CD4-positive, alpha-beta T cell (primary cell): Measurements from ENCODE around the gene TACC3. TPM values are rescaled to one million over a fixed set of nuclear protein-coding genes. Genes with fewer than 3 reads are reported as not detected.

ENCODE experiments used
- ATAC-seq: fragments of 200-7000 bp; cut with Tn5 transposase; one replicate; pipeline ENCODE4 v1.10.0; 2022; ENCODE audit warnings: mild to moderate bottlenecking; ENCODE audit not compliant: poor library complexity
- CTCF ChIA-PET: fragments of 350-600 bp; sonication (Branson Sonifier 250); formaldehyde crosslinking; loops from one replicate; lab custom pipeline; 2021; ENCODE audit warnings: antibody characterized with exemption, inconsistent platforms; lab: Charles Lee
- POLR2A ChIA-PET: fragments of 350-600 bp; sonication (Branson Sonifier 250); formaldehyde crosslinking; loops from one replicate; lab custom pipeline; 2021; ENCODE audit warnings: antibody characterized with exemption, inconsistent platforms; lab: Charles Lee
- DNase-seq, 14 experiments: peaks; one replicate each; pipeline ENCODE4 v3.0.0-alpha.2; 2013 to 2020; ENCODE audit warnings: mixed read lengths in 2 of 14
- H3K27ac ChIP-seq, 2 donors: one replicate each; pipeline versions ENCODE4 v1.5.1 to v1.7.0; 2013; ENCODE audit warnings: low read length in 2 of 2, low read depth in 1 of 2, mild to moderate bottlenecking in 1 of 2
- H3K27me3 ChIP-seq, 2 experiments: 1 replicate in 1 of 2; 2 replicates in 1 of 2; pipeline versions ENCODE4 v1.6.1 to v1.7.0; 2013; ENCODE audit warnings: low read length in 2 of 2, control low read depth in 1 of 2, mild to moderate bottlenecking in 1 of 2, moderate library complexity in 1 of 2; ENCODE audit not compliant: insufficient read depth in 2 of 2, control insufficient read depth in 1 of 2
- H3K36me3 ChIP-seq: one replicate; pipeline ENCODE4 v1.6.1; 2013; ENCODE audit warnings: low read length, control low read depth; ENCODE audit not compliant: insufficient read depth
- H3K4me1 ChIP-seq: one replicate; pipeline ENCODE4 v1.6.1; 2013; ENCODE audit warnings: low read length, control low read depth; ENCODE audit not compliant: insufficient read depth
- H3K4me3 ChIP-seq: one replicate; pipeline ENCODE4 v1.5.1; 2013; ENCODE audit warnings: mild to moderate bottlenecking, low read length, moderate library complexity
- H3K9me3 ChIP-seq, 2 experiments: 1 replicate in 1 of 2; 2 replicates in 1 of 2; pipeline versions ENCODE4 v1.6.1 to v1.7.0; 2013; ENCODE audit warnings: low read length in 2 of 2, mild to moderate bottlenecking in 2 of 2, control low read depth in 1 of 2, moderate library complexity in 1 of 2; ENCODE audit not compliant: control insufficient read depth in 1 of 2, insufficient read depth in 1 of 2
- H3K27ac Mint-ChIP-seq: one replicate; pipeline ENCODE4 v1.8.0; 2020; ENCODE audit warnings: mixed read lengths
- H3K27me3 Mint-ChIP-seq: one replicate; pipeline ENCODE4 v1.8.0; 2021; ENCODE audit warnings: mixed read lengths
- H3K36me3 Mint-ChIP-seq: one replicate; pipeline ENCODE4 v1.8.0; 2021; ENCODE audit warnings: low read depth, mixed read lengths
- H3K4me1 Mint-ChIP-seq: one replicate; pipeline ENCODE4 v1.8.0; 2021; ENCODE audit warnings: low read depth, mixed read lengths
- H3K4me3 Mint-ChIP-seq: one replicate; pipeline ENCODE4 v1.8.0; 2020; ENCODE audit warnings: mild to moderate bottlenecking, mixed read lengths
- H3K9me3 Mint-ChIP-seq: one replicate; pipeline ENCODE4 v1.8.0; 2020; ENCODE audit warnings: mixed read lengths
- intact Hi-C, 2 experiments: fragments of 100-400 bp; cut with DNase I in 1 of 2; cut with micrococcal nuclease in 1 of 2; formaldehyde crosslinking; loops; one replicate each; pipeline versions ENCODE4 v1.15.1 to v1.9.0; 2023 to 2025; cut with DNase I, micrococcal nuclease
- total RNA-seq, 174 experiments: library from RNA in 2 of 174; stranded (reverse) in 2 of 174; gene quantifications; one replicate each; pipeline ENCODE4 v1.2.3 and lab custom pipeline; 2021 to 2026
- TF ChIP-seq, protein P1 (sequence below): fragments of 200-600 bp; IDR thresholded peaks from one replicate; pipeline ENCODE4 v1.8.0; 2022; ENCODE audit warnings: antibody characterized with exemption, mild to moderate bottlenecking

TACC3 gene
- total RNA-seq, 2 experiments from 2014 or later: 123 TPM

- Mint-ChIP-seq H3K9me3 (no peaks in the 10 kb centered on the region), H3K4me3 (peak overlapping the region; percentile 52), H3K4me1 (peaks cover 51% of the 10 kb centered on the region), H3K36me3 (peaks cover 68% of the 10 kb centered on the region), H3K27ac (peak overlapping the region; percentile 92), H3K27me3 (no peaks in the 10 kb centered on the region)
- Histone ChIP-seq H3K36me3 (peaks cover 31% of the 10 kb centered on the region), H3K9me3 (no peaks in the 10 kb centered on the region), H3K27ac (no peak overlapping the region), H3K4me1 (peaks cover 32% of the 10 kb centered on the region), H3K27me3 (no peaks in the 10 kb centered on the region), H3K4me3 (no peak overlapping the region)
- DNase-seq: no peak
- no peak for ATAC-seq
- TF ChIP-seq, protein P1, sequence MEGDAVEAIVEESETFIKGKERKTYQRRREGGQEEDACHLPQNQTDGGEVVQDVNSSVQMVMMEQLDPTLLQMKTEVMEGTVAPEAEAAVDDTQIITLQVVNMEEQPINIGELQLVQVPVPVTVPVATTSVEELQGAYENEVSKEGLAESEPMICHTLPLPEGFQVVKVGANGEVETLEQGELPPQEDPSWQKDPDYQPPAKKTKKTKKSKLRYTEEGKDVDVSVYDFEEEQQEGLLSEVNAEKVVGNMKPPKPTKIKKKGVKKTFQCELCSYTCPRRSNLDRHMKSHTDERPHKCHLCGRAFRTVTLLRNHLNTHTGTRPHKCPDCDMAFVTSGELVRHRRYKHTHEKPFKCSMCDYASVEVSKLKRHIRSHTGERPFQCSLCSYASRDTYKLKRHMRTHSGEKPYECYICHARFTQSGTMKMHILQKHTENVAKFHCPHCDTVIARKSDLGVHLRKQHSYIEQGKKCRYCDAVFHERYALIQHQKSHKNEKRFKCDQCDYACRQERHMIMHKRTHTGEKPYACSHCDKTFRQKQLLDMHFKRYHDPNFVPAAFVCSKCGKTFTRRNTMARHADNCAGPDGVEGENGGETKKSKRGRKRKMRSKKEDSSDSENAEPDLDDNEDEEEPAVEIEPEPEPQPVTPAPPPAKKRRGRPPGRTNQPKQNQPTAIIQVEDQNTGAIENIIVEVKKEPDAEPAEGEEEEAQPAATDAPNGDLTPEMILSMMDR: no peak
- ChIA-PET POLR2A (interaction anchor here (7.8 kb wide), 1 partner anchor 14 kb away, joined by 205 read pairs; the partner anchor contains the start of genes TACC3 and TMEM129), CTCF (interaction anchor here (4.2 kb wide), 1 partner anchor 15 kb away, joined by 36 read pairs; no protein-coding TSS in a partner anchor)
- intact Hi-C loops: no loop called here
These were observed 12.7 kb upstream of the TACC3 start for GRCh38 chr4:1708581-1708980.

DNA sequence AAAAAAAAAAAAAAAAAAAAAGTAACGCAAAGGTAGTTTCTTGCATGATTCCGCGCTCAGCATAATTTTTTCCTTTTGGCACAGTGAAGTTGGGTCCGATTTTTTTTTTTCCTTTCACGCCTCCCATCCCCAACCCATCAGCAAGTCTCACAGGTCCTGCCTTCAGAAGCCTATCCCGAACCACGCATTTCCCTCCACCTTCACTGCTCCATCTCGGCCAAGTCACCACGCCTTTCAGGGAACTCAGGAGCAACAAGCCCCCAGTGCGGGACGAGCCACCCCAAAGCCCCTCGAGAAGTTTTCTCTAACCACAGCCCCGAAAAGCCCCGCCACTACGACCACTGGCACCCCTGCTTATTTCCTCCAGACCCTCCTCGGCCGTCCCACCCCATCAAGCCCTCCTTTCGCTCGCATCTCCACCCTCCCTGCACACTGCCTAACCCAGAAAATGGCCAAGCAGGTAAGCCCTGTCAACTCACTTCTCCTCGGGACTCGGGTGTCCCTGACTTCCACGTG is 10.2 kb upstream of the TACC3 start:
- peak overlapping the region; percentile 92 for H3K27ac Mint-ChIP-seq
- peaks cover 47% of the 10 kb centered on the region for H3K36me3 Mint-ChIP-seq
- Histone ChIP-seq H3K36me3 (peaks cover 25% of the 10 kb centered on the region), H3K27me3 (no peaks in the 10 kb centered on the region), H3K9me3 (no peaks in the 10 kb centered on the region), H3K4me1 (peaks cover 53% of the 10 kb centered on the region), H3K27ac (peak overlapping the region; percentile 79 to 81), H3K4me3 (peak overlapping the region; percentile 84)
- peaks cover 49% of the 10 kb centered on the region for H3K4me1 Mint-ChIP-seq
- ChIA-PET POLR2A (interaction anchor here (2.0 to 7.8 kb wide), 3 partner anchors 11 to 18 kb away, joined by 11 to 205 read pairs (median 47); partner anchors contain the start of genes TACC3 and TMEM129), CTCF (interaction anchor here (0.7 to 4.2 kb wide), 2 partner anchors 17 to 31 kb away, joined by 3 to 36 read pairs; no protein-coding TSS in a partner anchor)
- intact Hi-C loops: loop anchor here in 1 of 2 experiments (2.0 to 10.0 kb wide), 7 partner anchors 16 to 754 kb away; partner anchors contain the start of genes CFAP99, MAEA, NELFA and RNF4
- no peaks in the 10 kb centered on the region for H3K27me3 Mint-ChIP-seq
- ATAC-seq (no peak), DNase-seq (peak in 2 of 14 experiments; percentile 28 to 34)
- H3K9me3 Mint-ChIP-seq: no peaks in the 10 kb centered on the region
- TF ChIP-seq, protein P1: no peak
- peak overlapping the region; percentile 89 for H3K4me3 Mint-ChIP-seq

- Mint-ChIP-seq H3K4me3 (peak overlapping the region; percentile 89), H3K27ac (peak overlapping the region; percentile 92), H3K27me3 (no peaks in the 10 kb centered on the region), H3K4me1 (peaks cover 49% of the 10 kb centered on the region), H3K36me3 (peaks cover 41% of the 10 kb centered on the region), H3K9me3 (no peaks in the 10 kb centered on the region)
- DNase-seq (peak in 5 of 14 experiments; percentile 12 to 64 (median 45)), ATAC-seq (peak; percentile 27)
- H3K9me3 ChIP-seq: no peaks in the 10 kb centered on the region
- H3K36me3 ChIP-seq: peaks cover 25% of the 10 kb centered on the region
- ChIA-PET CTCF (interaction anchor here (0.6 to 4.2 kb wide), 4 partner anchors 8 to 145 kb away, joined by 3 to 36 read pairs (median 6); no protein-coding TSS in a partner anchor), POLR2A (interaction anchor here (0.6 to 7.8 kb wide), 16 partner anchors 11 to 1037 kb away, joined by 3 to 205 read pairs (median 6); partner anchors contain the start of genes ATP5ME, FGFR3, GAK and LETM1)
- intact Hi-C loops: loop anchor here (1.0 to 10.0 kb wide), 12 partner anchors 10 to 753 kb away; partner anchors contain the start of genes CFAP99 (in 1 of the 2), FAM53A (in 1 of the 2), MAEA (in 1 of the 2) and NELFA (in 1 of the 2)
- H3K27me3 ChIP-seq: no peaks in the 10 kb centered on the region
- H3K4me1 ChIP-seq: peaks cover 56% of the 10 kb centered on the region
- peak overlapping the region; percentile 84 for H3K4me3 ChIP-seq
- peak overlapping the region; percentile 79 to 81 for H3K27ac ChIP-seq
- TF ChIP-seq, protein P1: no peak
These were observed 9.6 kb upstream of the TACC3 start for GRCh38 chr4:1711571-1712215.
